Psoas muscle (tissue), 8 donors: ENCODE results near the gene NDUFB10. TPM values are rescaled to one million over a fixed set of nuclear protein-coding genes. Genes with fewer than 3 reads are reported as not detected.

Experiments
- ATAC-seq, 4 donors: fragments of 200-7000 bp; cut with Tn5 transposase; one replicate each; pipeline ENCODE4 v1.9.1; 2020; ENCODE audit warnings: moderate library complexity in 3 of 4, mild to moderate bottlenecking in 2 of 4
- DNase-seq, 2 donors: peaks; one replicate each; pipeline ENCODE4 v3.0.0-alpha.2; 2020
- H3K27ac ChIP-seq: fragments of 200-600 bp; one replicate; pipeline ENCODE4 v1.8.0; 2022
- H3K27me3 ChIP-seq, 3 donors: fragments of 200-600 bp in 1 of 3; one replicate each; pipeline versions ENCODE4 v1.6.1 to v1.8.0; 2013 to 2022; ENCODE audit warnings: low read length in 2 of 3, mild to moderate bottlenecking in 2 of 3, moderate library complexity in 1 of 3; ENCODE audit not compliant: insufficient read depth in 3 of 3
- H3K36me3 ChIP-seq, 2 donors: fragments of 200-600 bp in 1 of 2; one replicate each; pipeline versions ENCODE4 v1.6.1 to v1.8.0; 2013 to 2022; ENCODE audit warnings: low read depth in 1 of 2, mild to moderate bottlenecking in 1 of 2, moderate library complexity in 1 of 2; ENCODE audit not compliant: insufficient read depth in 1 of 2
- H3K4me1 ChIP-seq: fragments of 200-600 bp; one replicate; pipeline ENCODE4 v1.8.0; 2022
- H3K4me3 ChIP-seq: fragments of 200-600 bp; one replicate; pipeline ENCODE4 v1.8.0; 2022; ENCODE audit warnings: mild to moderate bottlenecking
- H3K9me3 ChIP-seq: fragments of 200-600 bp; one replicate; pipeline ENCODE4 v1.8.0; 2022
- WGBS, 3 donors: extraction: QIAGEN DNeasy Blood & Tissue Kit; methylation state at CpG; one replicate each; pipeline versions ENCODE4 v1.1.6 to v1.1.7; 2013; 5-methylcytosine and 5-hydroxymethylcytosine counted together
- intact Hi-C, 2 donors: fragments of 100-400 bp; cut with DNase I; formaldehyde crosslinking; loops; one replicate each; pipeline versions ENCODE4 v1.11.0 to v1.14.2; 2022
- polyA plus RNA-seq, 3 donors: library from polyadenylated mRNA; stranded (reverse); fragments of 200-250 nt; gene quantifications; one replicate each; pipeline ENCODE4 v1.2.3, GENCODE V29; 2013
- total RNA-seq, 4 donors: library from RNA; stranded (reverse); fragmentation: NEBNext Ultra II Directional in 2 of 4; extraction: Animal tissue kit (Norgen Biotek cat#: 25700) in 2 of 4; gene quantifications; one replicate each; pipeline versions ENCODE4 v1.2.1 to v1.2.4, GENCODE V29; 2021 to 2023
- TF ChIP-seq, protein P1 (sequence below): fragments of 200-600 bp; IDR thresholded peaks from one replicate; pipeline ENCODE4 v1.8.0; 2022; ENCODE audit warnings: antibody characterized with exemption
- donor health status: healthy with polysubstance abuse.
- donor health status: DM: no; HTN: no; CAD: no; lungs with moderate emphysema.
- donor health status: Bipolar disorder and iron deficiency.
- donor health status: healthy.
- donor health status: DM: yes; HTN: yes; CAD: no.
- donor health status: DM: no; HTN: no; CAD: no.
- donor health status: DM: no; HTN: no; CAD: no.
- donor health status: DM: yes; HTN: yes; CAD: no.

Gene NDUFB10
- total and polyA plus RNA-seq, 7 donors: 350 to 870 (median 465) TPM

DNA sequence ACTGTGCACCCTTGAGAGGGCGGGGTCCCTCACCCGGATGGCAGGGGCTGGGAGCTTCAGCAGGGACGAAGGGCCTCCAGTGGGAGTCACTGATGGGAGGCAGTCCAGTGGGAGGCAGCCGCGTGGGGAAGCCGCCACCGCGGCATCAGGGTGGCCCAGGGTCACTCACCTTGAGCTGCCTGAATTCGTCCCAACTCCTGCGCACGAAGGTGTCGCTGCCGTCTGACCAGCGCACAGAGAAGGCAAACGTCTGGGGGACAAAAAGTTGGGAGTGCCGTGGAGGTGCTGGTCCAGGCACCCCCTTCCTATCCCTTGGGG is 21.4 kb downstream of the NDUFB10 start:
- TF ChIP-seq, protein P1, sequence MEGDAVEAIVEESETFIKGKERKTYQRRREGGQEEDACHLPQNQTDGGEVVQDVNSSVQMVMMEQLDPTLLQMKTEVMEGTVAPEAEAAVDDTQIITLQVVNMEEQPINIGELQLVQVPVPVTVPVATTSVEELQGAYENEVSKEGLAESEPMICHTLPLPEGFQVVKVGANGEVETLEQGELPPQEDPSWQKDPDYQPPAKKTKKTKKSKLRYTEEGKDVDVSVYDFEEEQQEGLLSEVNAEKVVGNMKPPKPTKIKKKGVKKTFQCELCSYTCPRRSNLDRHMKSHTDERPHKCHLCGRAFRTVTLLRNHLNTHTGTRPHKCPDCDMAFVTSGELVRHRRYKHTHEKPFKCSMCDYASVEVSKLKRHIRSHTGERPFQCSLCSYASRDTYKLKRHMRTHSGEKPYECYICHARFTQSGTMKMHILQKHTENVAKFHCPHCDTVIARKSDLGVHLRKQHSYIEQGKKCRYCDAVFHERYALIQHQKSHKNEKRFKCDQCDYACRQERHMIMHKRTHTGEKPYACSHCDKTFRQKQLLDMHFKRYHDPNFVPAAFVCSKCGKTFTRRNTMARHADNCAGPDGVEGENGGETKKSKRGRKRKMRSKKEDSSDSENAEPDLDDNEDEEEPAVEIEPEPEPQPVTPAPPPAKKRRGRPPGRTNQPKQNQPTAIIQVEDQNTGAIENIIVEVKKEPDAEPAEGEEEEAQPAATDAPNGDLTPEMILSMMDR: no peak
- intact Hi-C loops: no loop called here
- H3K36me3 ChIP-seq: peaks cover 9 to 43% of the 10 kb centered on the region in 2 donors
- peaks cover 32% of the 10 kb centered on the region for H3K4me1 ChIP-seq
- H3K27me3 ChIP-seq: no peaks in the 10 kb centered on the region
- 32 to 38% (median 33%) methylated on average over 16 of the region's 16 CpGs for WGBS, 3 donors
- ATAC-seq: no peak
- no peaks in the 10 kb centered on the region for H3K9me3 ChIP-seq
- no peak overlapping the region for H3K4me3 ChIP-seq
- DNase-seq: no peak
- no peak overlapping the region for H3K27ac ChIP-seq

DNA sequence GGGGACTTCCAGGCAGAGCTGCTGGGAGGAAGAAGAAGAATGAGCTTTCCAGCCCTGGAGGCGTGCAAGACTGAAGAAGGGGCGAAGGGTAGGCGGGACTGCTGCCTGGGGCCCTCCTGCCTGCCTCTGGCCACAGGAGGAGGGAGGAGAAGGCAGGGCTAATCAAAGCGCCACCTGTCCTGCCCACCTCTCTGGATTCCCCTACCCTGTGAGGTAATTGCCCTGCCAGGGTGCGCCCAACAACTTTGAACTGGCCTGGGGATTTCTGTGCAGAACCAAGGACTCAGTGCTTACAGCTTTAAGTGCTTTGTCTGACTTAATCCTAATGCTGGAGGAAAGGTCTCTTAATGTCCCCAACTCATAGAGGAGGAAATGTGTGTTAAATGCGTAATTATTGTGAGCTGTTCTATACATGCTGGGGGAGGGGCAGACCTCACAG is 22.1 kb downstream of the NDUFB10 start, which contains the start of gene NOXO1:
TSS of gene NOXO1 (minus strand) at position 72 of the 439 bp plus-strand sequence. CDS start 290 bp downstream, outside the sequence.
- Histone ChIP-seq H3K27ac (no peak within 1 kb of the TSS), H3K4me1 (peaks cover 32% of the 10 kb centered on the region)

DNA sequence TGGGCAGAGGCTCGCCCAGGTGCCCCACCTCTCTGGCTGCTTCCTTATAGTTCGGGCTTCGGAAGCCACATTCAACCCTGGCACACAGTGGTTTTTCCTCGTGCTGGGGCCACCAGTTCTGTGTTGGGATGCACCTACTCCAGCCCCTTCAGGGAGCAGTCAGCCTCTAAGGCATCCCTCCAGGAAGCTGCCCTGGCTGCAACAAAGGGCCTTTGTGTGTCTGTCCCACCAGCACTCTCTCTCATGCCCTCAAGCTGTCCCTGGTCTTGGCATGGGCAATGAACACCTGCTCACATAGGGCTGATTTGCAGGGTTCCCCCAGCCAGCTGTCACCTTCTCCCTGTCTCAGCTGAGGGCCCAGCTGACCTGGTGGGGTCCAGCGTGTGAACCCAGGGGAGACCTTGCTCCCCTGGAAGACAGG is 22.7 kb downstream of the NDUFB10 start:
- H3K27ac ChIP-seq: no peak overlapping the region
- TF ChIP-seq, protein P1: no peak
- H3K4me3 ChIP-seq: no peak overlapping the region
- DNase-seq (no peak), ATAC-seq (no peak)
- intact Hi-C loops: no loop called here
- H3K27me3 ChIP-seq: no peaks in the 10 kb centered on the region
- H3K36me3 ChIP-seq: peaks cover 9 to 43% of the 10 kb centered on the region in 2 donors
- no peaks in the 10 kb centered on the region for H3K9me3 ChIP-seq
- WGBS, 3 donors: 26 to 44% (median 36%) methylated on average over 5 of the region's 5 CpGs
- H3K4me1 ChIP-seq: peaks cover 32% of the 10 kb centered on the region

More for the DNA sequence above, 22.1 kb downstream of the NDUFB10 start, which contains the start of gene NOXO1:
- H3K4me3 ChIP-seq: no peak within 1 kb of the TSS
- H3K9me3 ChIP-seq: no peaks in the 10 kb centered on the region
- ATAC-seq (no peak), DNase-seq (no peak)
- 50 to 75% (median 62%) methylated on average over 6 of the region's 6 CpGs for whole genome bisulfite sequencing, 3 donors
- intact Hi-C loops: no loop called here
- no peaks in the 10 kb centered on the region for H3K27me3 ChIP-seq
- TF ChIP-seq, protein P1: no peak
- H3K36me3 ChIP-seq: peaks cover 9 to 43% of the 10 kb centered on the region in 2 donors

DNA sequence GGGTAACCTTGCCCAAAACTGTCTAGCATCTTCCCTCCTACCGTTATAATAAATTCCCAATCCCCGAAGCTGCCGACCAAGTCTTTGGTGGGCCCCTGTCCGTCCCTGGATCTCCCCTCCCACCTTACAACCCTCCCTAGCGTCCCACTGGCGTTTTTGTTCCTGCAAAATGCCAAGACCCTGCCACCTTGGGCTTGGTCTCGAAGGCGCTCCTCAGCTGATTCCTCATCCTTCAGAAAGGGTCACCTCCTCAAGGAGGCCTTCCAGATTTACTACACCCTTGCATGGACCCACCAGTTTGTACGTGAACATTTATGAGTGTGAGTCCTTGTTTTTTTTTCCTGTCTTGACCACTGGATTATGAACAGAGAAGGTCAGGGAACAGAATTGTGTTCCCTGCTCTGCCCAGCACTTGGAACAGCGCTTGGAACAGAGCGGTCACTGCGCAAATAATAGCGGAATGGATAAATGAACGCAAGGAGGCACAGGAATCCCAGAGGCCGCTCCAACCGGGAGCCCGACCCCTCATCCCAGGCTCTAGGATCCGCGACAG is 23.7 kb downstream of the NDUFB10 start:
- Histone ChIP-seq H3K4me1 (peaks cover 32% of the 10 kb centered on the region), H3K4me3 (peak overlapping the region; percentile 93), H3K27ac (peak overlapping the region; percentile 67), H3K27me3 (peaks cover 0 to 3% (median 0%) of the 10 kb centered on the region in 3 donors), H3K36me3 (peaks cover 8 to 36% of the 10 kb centered on the region in 2 donors), H3K9me3 (no peaks in the 10 kb centered on the region)
- 33 to 39% (median 36%) methylated on average over 19 of the region's 19 CpGs for WGBS, 3 donors
- DNase-seq: no peak
- intact Hi-C loops: no loop called here
- no peak for ATAC-seq
- TF ChIP-seq, protein P1: no peak
